Measurements from ENCODE around the gene ACOT11. TPM values are rescaled to one million over a fixed set of nuclear protein-coding genes. Genes with fewer than 3 reads are reported as not detected.

ACOT11 gene
- total RNA-seq, 1 donor from 2014 or later = 1.5 TPM

- ATAC-seq = no peak
- no peak for DNase-seq (ENCODE audit: low spot score)
These were observed 93.1 kb downstream of the ACOT11 start, which contains the start of gene MROH7 for GRCh38 chr1:54640863-54641836. MROH7 (plus strand) TSS chr1:54641786; CDS start chr1:54652927, 11,141 bp downstream.

DNA sequence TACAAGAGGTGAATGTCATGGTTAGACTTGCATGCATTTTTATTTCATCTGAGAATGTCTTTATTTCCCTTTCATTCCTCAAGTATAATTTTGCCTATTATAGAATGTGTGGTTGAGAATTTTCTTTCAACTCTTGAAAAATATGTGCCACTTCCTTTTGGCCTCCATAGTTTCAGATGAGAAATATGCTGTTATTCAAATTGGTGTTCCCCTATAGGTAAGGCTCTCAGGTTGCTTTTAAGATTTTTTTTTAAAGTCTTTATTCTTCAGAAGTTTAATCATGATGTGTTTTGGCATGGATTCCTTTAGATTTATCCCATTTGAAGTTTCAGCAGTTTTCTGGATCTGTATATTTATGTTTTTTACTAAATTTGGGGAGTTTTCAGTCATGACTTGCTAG lies 95.7 kb downstream of the ACOT11 start:
- DNase-seq (ENCODE audit: low spot score) = no peak
- no peak for ATAC-seq

DNA sequence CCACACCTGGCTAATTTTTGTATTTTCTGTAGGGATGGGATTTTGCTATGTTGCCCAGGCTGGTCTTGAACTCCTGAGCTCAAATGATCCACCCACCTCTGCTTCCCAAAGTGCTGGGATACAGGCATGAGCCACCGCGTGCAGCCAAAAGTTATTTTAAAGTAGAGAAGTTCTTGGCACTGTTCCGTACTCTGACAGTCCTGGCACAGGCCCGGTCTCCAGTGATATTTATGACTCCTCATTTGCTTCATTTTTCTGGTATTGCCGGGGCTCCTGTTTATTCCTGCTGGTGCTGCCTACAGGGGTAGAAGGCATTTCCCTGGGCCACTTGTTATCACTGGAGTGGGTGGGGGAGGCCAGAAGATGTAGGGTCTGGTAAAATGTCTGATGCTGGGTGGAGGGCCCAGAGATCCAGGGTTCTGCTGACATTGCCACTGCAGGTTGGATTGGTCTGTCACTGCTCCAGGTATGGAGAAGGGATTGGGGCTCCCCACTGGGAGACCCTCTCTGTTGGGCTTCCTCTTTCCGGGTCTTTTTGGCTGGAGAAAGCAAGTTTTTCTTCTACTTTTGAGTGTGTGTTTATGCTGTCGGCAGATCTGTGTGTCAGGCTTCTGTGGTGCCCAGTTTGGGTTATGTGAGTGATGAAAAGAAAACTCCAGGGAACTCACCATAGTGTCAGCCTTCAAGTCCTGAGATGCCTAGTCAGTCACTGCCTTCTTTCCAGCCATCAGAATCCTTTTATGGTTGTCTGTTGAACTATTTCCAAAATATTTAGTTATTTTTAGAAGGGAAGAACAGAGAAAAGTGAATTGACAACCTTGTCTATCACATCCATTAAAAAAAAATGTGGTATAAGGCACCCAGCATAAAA lies 98.0 kb downstream of the ACOT11 start:
- ATAC-seq = peak; percentile 12
- DNase-seq (ENCODE audit: low spot score) = no peak

- peak; percentile 90 for DNase-seq (ENCODE audit: low spot score)
- ATAC-seq = peak; percentile 81
These were observed 101.3 kb downstream of the ACOT11 start for GRCh38 chr1:54649130-54649898.

DNA sequence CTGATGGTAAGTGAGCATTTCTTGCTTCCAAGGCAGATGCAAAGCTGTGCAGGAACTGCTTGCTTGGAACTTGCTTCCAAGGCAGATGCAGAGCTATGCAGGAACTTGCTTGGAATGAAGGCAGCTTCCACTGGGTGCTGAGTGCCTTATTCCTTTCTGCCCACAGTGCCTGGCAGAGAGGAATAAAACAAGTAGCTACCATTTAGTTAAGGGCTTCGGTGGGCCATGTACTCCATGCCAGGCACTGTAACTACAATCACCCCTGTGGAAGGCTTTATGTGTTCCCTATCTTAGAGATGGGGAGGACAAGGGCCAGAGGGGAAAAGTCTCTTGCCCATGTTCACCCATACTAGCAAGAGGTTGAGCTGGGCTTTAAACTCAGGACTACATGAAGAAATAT lies 101.9 kb downstream of the ACOT11 start:
- no peak for ATAC-seq
- DNase-seq (ENCODE audit: low spot score) = no peak

DNA sequence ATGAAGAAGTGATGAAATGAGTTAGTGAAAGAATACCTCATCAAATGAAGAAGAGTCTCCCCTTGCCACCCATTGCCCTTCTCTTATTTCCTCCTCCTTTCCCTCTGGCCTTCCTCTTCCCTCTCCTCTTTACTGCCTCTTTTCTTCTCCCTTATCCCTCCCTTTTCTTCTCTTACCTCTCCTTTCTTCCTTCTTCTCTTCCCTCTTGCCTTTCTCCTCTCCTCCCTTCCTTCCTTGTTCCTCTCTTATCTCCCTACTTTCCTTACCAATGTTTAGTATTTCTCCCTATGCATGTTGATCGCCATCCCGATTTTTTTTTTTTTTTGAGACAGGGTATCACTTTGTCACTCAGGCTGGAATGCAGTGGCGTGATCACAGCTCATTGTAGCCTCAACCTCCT lies 102.4 kb downstream of the ACOT11 start:
- no peak for DNase-seq (ENCODE audit: low spot score)
- no peak for ATAC-seq

DNA sequence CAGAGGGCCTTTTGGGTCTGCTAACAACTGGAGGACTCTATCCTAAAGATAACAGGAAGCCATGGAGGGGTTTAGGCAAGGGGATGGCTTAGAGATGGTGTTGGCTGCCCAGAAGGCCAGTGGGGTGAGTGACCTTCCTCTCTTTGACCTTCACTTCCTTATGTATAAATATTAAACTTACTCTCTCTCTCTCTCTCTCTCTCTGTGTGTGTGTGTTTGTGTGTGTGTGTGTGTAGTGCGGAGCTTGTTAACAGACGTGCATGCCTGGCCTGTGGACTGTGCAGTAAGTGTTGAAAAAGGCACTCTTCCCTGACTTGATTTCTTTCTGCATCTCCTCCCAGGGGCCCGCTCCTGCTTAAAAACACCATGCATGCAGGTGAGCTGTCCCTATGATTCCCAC lies 103.6 kb downstream of the ACOT11 start:
- peak; percentile 71 for ATAC-seq
- peak; percentile 56 for DNase-seq (ENCODE audit: low spot score)

GRCh38 chr1:54652168-54652567 lies 104.1 kb downstream of the ACOT11 start:
- DNase-seq (ENCODE audit: low spot score) (peak; percentile 52), ATAC-seq (peak; percentile 42)

DNA sequence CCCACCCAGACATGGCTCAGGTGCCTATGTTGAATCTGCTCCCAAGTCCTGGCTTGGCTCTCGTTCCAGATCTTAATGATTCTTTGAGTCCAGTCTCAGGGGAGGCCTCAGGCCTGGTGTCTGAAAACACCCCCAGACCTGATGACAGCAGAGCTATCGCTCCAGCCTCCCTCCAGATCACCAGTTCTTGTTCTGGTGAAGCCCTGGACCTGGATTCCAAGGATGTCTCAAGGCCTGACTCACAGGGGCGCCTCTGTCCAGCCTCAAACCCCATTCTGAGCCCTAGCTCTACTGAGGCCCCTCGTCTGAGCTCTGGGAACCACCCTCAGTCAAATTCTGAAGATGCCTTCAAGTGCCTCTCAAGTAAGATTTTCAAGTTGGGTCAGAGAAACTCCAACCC lies 105.0 kb downstream of the ACOT11 start:
- ATAC-seq (no peak), DNase-seq (ENCODE audit: low spot score) (no peak)

DNA sequence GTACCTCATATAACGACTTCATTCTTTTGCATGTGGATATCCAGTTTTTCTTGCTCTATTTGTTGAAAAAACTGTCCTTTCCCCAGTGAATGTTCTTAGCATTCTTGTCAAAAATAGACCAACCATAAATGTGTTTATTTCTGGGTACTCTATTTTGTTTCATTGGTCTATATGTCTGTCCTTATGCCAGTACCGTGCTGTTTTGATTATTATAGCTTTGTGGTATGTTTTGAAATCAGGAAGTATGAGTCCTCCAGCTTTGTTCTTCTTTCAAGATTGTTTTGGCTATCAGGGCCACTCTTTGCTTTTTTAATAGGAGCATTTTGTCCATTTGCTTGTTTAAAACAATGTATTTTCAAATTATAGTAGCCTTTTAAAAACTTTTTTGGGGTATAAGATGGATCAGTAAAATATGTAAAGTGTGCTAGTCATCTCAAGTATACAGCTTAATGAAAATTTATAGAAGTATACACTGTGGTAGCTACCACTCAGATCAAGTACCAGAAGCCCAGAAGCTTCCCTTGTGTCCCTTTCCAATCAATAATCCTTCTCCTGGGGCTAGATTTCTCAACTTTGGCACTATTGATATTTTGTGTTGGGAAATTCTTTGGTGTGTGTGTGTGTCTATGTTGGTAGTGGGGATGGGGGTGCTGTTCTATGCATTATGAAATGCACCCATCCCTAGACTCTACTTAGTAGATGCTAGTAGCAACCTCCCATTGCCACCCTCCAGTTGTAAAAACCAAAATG lies 110.3 kb downstream of the ACOT11 start:
- peak; percentile 73 for ATAC-seq
- DNase-seq (ENCODE audit: low spot score) = no peak

Other genes starting within 250 kb of the ACOT11 start
- 21.7 TPM for gene SSBP3, start 141.8 kb upstream of the ACOT11 start, total RNA-seq
- 78.9 TPM for gene FAM151A, start 75.3 kb downstream of the ACOT11 start, total RNA-seq
- gene MROH7, start 93.6 kb downstream of the ACOT11 start, total RNA-seq = 2.3 TPM
- 8.3 TPM for gene TTC4, start 167.6 kb downstream of the ACOT11 start, total RNA-seq
- gene PARS2, start 216.3 kb downstream of the ACOT11 start, total RNA-seq = 4.3 TPM